ENCODE results near the gene ASB12. TPM values are rescaled to one million over a fixed set of nuclear protein-coding genes. Genes with fewer than 3 reads are reported as not detected.
A peak's percentile ranks its signal among the peaks of the same experiment; 100 is the strongest.

Gene ASB12
- total and polyA plus RNA-seq, 2 donors (not counting 3 experiments of a cell fraction or from before 2014, with no cell fraction given): 0.11 TPM; not detected in 1

DNA sequence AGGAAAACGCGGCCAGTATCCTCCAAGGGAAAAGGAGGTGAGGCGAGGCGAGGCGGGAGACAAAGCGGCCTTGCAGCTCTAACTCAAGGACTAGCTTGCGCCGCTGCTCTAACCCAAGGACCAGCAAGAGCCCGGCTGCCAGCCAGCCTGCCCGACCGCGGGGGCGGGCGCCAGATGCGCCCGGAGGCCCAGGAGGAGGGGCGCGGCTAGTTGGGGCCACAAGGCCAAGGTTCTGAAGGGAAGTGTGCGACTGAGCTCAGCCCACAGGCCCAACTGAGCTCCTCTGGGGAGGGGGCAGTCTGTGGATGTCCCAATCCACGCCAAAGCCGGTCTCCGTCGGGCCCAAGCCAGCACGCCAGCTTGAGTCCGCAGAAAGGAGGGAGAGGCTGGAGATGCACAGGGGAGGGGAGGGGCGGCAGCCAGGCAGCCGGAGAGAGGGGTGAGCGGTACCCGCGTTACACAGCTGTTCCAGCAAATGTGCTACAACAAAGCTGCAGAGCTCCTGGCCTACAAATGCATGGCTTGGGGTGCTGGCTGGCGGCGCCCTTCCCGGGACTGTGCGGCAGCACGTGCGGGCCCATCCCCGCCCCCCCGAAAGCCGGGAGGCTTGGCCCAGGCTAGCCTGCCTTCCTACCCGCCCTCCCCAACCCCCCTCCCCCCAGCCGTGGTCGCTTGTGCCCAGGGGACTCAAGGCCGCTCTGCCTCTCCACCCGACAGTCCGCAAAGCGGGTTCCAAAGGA, 25.5 kb downstream of the ASB12 start:
- H3K4me3 ChIP-seq (replicated peaks in 1 of 3; ENCODE audit: insufficient read depth in 1 of 3, low read depth in 1 of 3, low read length in 3 of 3): peak overlapping the region; percentile 43 to 71 (median 48)
- CTCF ChIA-PET: interaction anchor here (0.8 kb wide), 1 partner anchor 8 kb away, joined by 3 read pairs; no protein-coding TSS in a partner anchor
- peak overlapping the region; percentile 11 for H3K27ac ChIP-seq (ENCODE audit: insufficient read depth, low read depth, low read length)
- TF ChIP-seq GATA2 (IDR thresholded peaks at IDR 0.05; ENCODE audit: insufficient read depth, insufficient read length, low read depth, low read length) (no peak), FOS (IDR thresholded peaks at IDR 0.05; ENCODE audit: borderline replicate concordance, insufficient read depth, low read length) (no peak), POLR2A (IDR thresholded peaks at IDR 0.05; ENCODE audit: low read depth, low read length) (no peak), JUN (IDR thresholded peaks at IDR 0.05; ENCODE audit: borderline replicate concordance, insufficient read depth, insufficient read length, low read depth) (no peak)
- H2AFZ ChIP-seq (ENCODE audit: low read depth, low read length): peak overlapping the region; percentile 90
- H3K9ac ChIP-seq (replicated peaks; ENCODE audit: extremely low read depth, insufficient read depth, low read length): peak overlapping the region; percentile 47
- no TSS peak for BruUV-seq (replicated peaks)
- dilution Hi-C loops (cut with MboI; ENCODE audit: extremely low pct_ligation_motif_present, low sequenced_read_pairs): no loop called here
- intact Hi-C loops (cut with micrococcal nuclease): loop anchor here (2.0 to 10.0 kb wide), 2 partner anchors 190 to 450 kb away; partner anchors contain the start of gene MTMR8
- no peaks in the 10 kb centered on the region for H3K27me3 ChIP-seq (ENCODE audit: control insufficient read depth in 2 of 2, insufficient read depth in 2 of 2, low read length in 2 of 2)
- peak overlapping the region; percentile 67 for H3K4me2 ChIP-seq (ENCODE audit: insufficient read depth, low read length)
- FAIRE-seq (peak; percentile 59), DNase-seq (ENCODE audit: low read depth, low spot score) (peak; percentile 41)
- POLR2A ChIA-PET: no interaction called here
- no peaks in the 10 kb centered on the region for H4K20me1 ChIP-seq (replicated peaks; ENCODE audit: control insufficient read depth, extremely low read depth, insufficient read depth, low read length)
- H3K79me2 ChIP-seq (ENCODE audit: control insufficient read depth, insufficient read depth, low read length): no peaks in the 10 kb centered on the region
- H3K9me1 ChIP-seq (replicated peaks; ENCODE audit: control insufficient read depth, extremely low read depth, insufficient read depth, low read length): no peaks in the 10 kb centered on the region
- no peaks in the 10 kb centered on the region for H3K36me3 ChIP-seq (ENCODE audit: control insufficient read depth in 2 of 2, extremely low read depth in 1 of 2, insufficient read depth in 2 of 2, low read length in 2 of 2)
- no peaks in the 10 kb centered on the region for H3K9me3 ChIP-seq (replicated peaks; ENCODE audit: control insufficient read depth, insufficient read depth, low read length)
- H3K4me1 ChIP-seq (ENCODE audit: control insufficient read depth, extremely low read depth, insufficient read depth, low read length): peaks cover 3% of the 10 kb centered on the region

DNA sequence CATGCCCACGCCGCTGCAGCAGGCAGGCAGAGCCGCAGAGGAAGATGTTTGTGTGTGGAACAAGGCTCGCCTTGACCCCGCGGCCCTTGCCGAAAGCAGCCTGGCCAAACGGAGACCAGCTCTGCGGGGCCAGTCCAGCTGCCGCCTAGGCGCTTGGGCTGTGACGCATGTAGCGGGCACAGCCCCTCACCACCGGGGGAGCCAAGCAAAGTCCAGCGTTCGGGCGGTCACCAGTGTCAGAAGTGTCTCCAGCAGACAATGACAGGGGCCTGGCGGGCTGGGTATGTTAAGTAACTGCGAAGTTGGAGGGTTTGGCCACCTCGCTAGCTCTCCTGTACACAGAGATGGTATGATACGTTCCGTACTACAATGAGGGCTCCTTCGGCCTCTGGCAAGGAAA, 26.2 kb downstream of the ASB12 start:
- no TSS peak for BruUV-seq (replicated peaks)
- no peak for DNase-seq (ENCODE audit: low read depth, low spot score)
- peak overlapping the region; percentile 67 for H3K4me2 ChIP-seq (ENCODE audit: insufficient read depth, low read length)
- no peaks in the 10 kb centered on the region for H3K79me2 ChIP-seq (ENCODE audit: control insufficient read depth, insufficient read depth, low read length)
- TF ChIP-seq FOS (IDR thresholded peaks at IDR 0.05; ENCODE audit: borderline replicate concordance, insufficient read depth, low read length) (no peak), MYC (IDR thresholded peaks at IDR 0.05; ENCODE audit: low read depth, low read length) (no peak), GATA2 (IDR thresholded peaks at IDR 0.05; ENCODE audit: insufficient read depth, insufficient read length, low read depth, low read length) (no peak), POLR2AphosphoS5 (IDR thresholded peaks at IDR 0.05; ENCODE audit: insufficient read depth, low read depth, low read length) (no peak), EZH2 (IDR thresholded peaks at IDR 0.05; ENCODE audit: borderline replicate concordance, low read depth, low read length, severe bottlenecking) (no peak), POLR2A (IDR thresholded peaks at IDR 0.05; ENCODE audit: low read depth, low read length) (no peak), JUN (IDR thresholded peaks at IDR 0.05; ENCODE audit: borderline replicate concordance, insufficient read depth, insufficient read length, low read depth) (no peak)
- TF ChIP-seq, protein P1, sequence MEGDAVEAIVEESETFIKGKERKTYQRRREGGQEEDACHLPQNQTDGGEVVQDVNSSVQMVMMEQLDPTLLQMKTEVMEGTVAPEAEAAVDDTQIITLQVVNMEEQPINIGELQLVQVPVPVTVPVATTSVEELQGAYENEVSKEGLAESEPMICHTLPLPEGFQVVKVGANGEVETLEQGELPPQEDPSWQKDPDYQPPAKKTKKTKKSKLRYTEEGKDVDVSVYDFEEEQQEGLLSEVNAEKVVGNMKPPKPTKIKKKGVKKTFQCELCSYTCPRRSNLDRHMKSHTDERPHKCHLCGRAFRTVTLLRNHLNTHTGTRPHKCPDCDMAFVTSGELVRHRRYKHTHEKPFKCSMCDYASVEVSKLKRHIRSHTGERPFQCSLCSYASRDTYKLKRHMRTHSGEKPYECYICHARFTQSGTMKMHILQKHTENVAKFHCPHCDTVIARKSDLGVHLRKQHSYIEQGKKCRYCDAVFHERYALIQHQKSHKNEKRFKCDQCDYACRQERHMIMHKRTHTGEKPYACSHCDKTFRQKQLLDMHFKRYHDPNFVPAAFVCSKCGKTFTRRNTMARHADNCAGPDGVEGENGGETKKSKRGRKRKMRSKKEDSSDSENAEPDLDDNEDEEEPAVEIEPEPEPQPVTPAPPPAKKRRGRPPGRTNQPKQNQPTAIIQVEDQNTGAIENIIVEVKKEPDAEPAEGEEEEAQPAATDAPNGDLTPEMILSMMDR (IDR thresholded peaks at IDR 0.05; ENCODE audit: extremely low read depth in 1 of 2, insufficient read depth in 1 of 2, low read depth in 1 of 2, low read length in 2 of 2): no peak
- TF ChIP-seq, protein P2, sequence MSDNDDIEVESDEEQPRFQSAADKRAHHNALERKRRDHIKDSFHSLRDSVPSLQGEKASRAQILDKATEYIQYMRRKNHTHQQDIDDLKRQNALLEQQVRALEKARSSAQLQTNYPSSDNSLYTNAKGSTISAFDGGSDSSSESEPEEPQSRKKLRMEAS (IDR thresholded peaks at IDR 0.05; ENCODE audit: insufficient read depth, insufficient read length): no peak
- ChIA-PET CTCF (no interaction called here), POLR2A (no interaction called here)
- peaks cover 3% of the 10 kb centered on the region for H3K4me1 ChIP-seq (ENCODE audit: control insufficient read depth, extremely low read depth, insufficient read depth, low read length)
- intact Hi-C loops (cut with micrococcal nuclease): loop anchor here (2.0 to 10.0 kb wide), 2 partner anchors 191 to 449 kb away; partner anchors contain the start of gene MTMR8
- no peaks in the 10 kb centered on the region for H3K27me3 ChIP-seq (ENCODE audit: control insufficient read depth in 2 of 2, insufficient read depth in 2 of 2, low read length in 2 of 2)
- dilution Hi-C loops (cut with MboI; ENCODE audit: extremely low pct_ligation_motif_present, low sequenced_read_pairs): no loop called here
- peak overlapping the region; percentile 37 for H3K9ac ChIP-seq (replicated peaks; ENCODE audit: extremely low read depth, insufficient read depth, low read length)
- H4K20me1 ChIP-seq (replicated peaks; ENCODE audit: control insufficient read depth, extremely low read depth, insufficient read depth, low read length): no peaks in the 10 kb centered on the region
- H3K27ac ChIP-seq (ENCODE audit: insufficient read depth, low read depth, low read length): no peak overlapping the region
- peak overlapping the region in 2 of 3 experiments; percentile 35 to 71 for H3K4me3 ChIP-seq (replicated peaks in 1 of 3; ENCODE audit: insufficient read depth in 1 of 3, low read depth in 1 of 3, low read length in 3 of 3)
- H2AFZ ChIP-seq (ENCODE audit: low read depth, low read length): peak overlapping the region; percentile 90
- no peaks in the 10 kb centered on the region for H3K9me1 ChIP-seq (replicated peaks; ENCODE audit: control insufficient read depth, extremely low read depth, insufficient read depth, low read length)
- H3K36me3 ChIP-seq (ENCODE audit: control insufficient read depth in 2 of 2, extremely low read depth in 1 of 2, insufficient read depth in 2 of 2, low read length in 2 of 2): no peaks in the 10 kb centered on the region
- no peak for FAIRE-seq
- H3K9me3 ChIP-seq (replicated peaks; ENCODE audit: control insufficient read depth, insufficient read depth, low read length): no peaks in the 10 kb centered on the region
